Suprapubic skin (tissue), 3 donors: ENCODE data around the gene CCNC.

ENCODE experiments used
- EP300 ChIP-seq: sonication (generic); formaldehyde crosslinking; IDR thresholded peaks from one replicate; pipeline ENCODE4 v1.6.1; 2017; ENCODE audit warnings: antibody characterized with exemption
- TF ChIP-seq, protein P1 (sequence below), 2 donors: fragments of 200-600 bp in 1 of 2; fragments of 450-650 bp in 1 of 2; sonication (generic) in 1 of 2; IDR thresholded peaks; one replicate each; pipeline ENCODE4 v1.5.1; 2016 to 2019; ENCODE audit warnings: antibody characterized with exemption in 2 of 2, mild to moderate bottlenecking in 1 of 2, moderate library complexity in 1 of 2

DNA sequence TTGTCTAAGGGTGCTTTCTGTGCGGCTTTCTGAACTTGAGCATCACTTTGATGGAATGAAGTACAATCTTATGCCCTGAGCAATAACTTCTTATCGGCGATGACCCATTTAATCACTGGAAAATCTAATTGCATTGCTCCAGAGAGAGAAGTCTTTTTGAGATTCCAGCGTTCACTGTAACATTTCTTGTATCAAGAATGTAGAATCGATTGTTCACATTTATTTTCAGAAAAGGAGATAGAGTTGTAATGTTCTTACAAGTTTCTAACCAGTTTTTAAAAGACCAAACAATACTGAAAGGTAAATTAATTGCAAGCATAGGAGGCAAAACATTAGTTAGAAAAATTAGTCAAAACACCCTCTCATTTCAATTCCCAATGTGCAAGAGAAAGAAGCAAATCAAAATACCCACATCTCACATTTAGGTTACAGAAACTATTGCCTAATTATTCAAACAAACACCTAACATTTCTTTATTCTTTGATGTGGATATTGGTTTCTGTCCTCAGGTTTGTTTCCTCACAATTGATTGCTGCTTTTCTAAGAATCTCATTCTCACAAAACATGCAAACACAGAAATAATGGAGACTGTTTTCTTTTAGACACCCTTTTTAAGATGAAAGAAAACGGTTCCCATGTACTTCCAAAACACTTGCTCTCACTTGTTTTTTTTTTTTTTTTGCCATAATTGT lies 23.4 kb upstream of the CCNC start:
- TF ChIP-seq EP300 = no peak
- TF ChIP-seq, protein P1, sequence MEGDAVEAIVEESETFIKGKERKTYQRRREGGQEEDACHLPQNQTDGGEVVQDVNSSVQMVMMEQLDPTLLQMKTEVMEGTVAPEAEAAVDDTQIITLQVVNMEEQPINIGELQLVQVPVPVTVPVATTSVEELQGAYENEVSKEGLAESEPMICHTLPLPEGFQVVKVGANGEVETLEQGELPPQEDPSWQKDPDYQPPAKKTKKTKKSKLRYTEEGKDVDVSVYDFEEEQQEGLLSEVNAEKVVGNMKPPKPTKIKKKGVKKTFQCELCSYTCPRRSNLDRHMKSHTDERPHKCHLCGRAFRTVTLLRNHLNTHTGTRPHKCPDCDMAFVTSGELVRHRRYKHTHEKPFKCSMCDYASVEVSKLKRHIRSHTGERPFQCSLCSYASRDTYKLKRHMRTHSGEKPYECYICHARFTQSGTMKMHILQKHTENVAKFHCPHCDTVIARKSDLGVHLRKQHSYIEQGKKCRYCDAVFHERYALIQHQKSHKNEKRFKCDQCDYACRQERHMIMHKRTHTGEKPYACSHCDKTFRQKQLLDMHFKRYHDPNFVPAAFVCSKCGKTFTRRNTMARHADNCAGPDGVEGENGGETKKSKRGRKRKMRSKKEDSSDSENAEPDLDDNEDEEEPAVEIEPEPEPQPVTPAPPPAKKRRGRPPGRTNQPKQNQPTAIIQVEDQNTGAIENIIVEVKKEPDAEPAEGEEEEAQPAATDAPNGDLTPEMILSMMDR (IDR thresholded peaks at IDR 0.05) = no peak
